GM18951 (cell line): ENCODE data around the gene MARS1.

Experiments used
- POLR2A ChIP-seq: IDR thresholded peaks from 4 replicates; pipeline ENCODE4 v1.6.1; 2011; ENCODE audit warnings: mild to moderate bottlenecking; ENCODE audit not compliant: insufficient read length, insufficient read depth; ENCODE audit errors: extremely low read depth
- in situ Hi-C: fragments of 300-500 bp; cut with MboI; formaldehyde crosslinking; loops from one replicate; pipeline ENCODE4 v1.12.0; 2022; ENCODE audit warnings: low sequenced_read_pairs, mixed read lengths, inconsistent platforms; ENCODE audit not compliant: unreplicated experiment

MARS1 gene

GRCh38 chr12:57524814-57525614 lies 37.1 kb downstream of the MARS1 start:
- in situ Hi-C loops: no loop called here
- TF ChIP-seq POLR2A: no peak

GRCh38 chr12:57525615-57526383 lies 37.9 kb downstream of the MARS1 start:
- TF ChIP-seq POLR2A: no peak
- in situ Hi-C loops: no loop called here

GRCh38 chr12:57526477-57527126 lies 38.7 kb downstream of the MARS1 start:
- in situ Hi-C loops: no loop called here
- TF ChIP-seq POLR2A: no peak

DNA sequence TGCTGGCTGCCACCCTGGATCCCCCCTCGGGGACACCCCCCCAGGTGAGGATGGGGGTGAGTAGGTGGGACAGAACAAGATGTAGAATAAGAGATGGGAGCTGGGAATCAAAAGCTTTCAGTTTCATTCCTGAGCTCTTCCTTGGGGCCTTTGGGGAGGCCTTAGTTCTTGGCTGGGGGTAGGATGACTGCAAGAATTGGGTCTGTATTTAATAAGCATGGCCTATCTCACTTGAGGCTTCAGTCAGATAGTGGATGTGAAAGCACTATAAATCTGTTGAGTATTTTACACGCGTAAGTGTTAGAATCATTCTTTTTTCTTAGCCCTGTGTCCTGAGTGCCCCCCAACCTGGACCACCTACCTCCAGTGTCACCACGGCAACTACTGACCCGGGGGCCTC lies 39.3 kb downstream of the MARS1 start:
- TF ChIP-seq POLR2A: no peak
- in situ Hi-C loops: no loop called here

DNA sequence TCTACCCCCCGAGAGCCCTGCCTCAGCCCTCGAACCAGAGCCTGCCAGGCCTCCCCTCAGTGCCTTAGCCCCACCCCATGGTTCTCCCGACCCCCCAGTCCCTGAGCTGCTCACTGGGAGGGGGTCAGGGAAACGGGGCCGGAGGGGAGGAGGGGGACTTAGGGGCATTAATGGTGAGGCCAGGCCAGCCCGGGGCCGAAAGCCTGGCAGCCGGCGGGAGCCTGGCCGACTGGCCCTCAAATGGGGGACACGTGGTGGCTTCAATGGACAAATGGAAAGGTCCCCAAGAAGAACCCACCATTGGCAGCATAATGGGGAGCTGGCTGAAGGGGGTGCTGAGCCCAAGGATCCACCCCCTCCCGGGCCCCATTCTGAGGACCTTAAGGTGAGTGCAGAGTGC lies 40.3 kb downstream of the MARS1 start:
- in situ Hi-C loops: no loop called here
- TF ChIP-seq POLR2A: peak; percentile 7

DNA sequence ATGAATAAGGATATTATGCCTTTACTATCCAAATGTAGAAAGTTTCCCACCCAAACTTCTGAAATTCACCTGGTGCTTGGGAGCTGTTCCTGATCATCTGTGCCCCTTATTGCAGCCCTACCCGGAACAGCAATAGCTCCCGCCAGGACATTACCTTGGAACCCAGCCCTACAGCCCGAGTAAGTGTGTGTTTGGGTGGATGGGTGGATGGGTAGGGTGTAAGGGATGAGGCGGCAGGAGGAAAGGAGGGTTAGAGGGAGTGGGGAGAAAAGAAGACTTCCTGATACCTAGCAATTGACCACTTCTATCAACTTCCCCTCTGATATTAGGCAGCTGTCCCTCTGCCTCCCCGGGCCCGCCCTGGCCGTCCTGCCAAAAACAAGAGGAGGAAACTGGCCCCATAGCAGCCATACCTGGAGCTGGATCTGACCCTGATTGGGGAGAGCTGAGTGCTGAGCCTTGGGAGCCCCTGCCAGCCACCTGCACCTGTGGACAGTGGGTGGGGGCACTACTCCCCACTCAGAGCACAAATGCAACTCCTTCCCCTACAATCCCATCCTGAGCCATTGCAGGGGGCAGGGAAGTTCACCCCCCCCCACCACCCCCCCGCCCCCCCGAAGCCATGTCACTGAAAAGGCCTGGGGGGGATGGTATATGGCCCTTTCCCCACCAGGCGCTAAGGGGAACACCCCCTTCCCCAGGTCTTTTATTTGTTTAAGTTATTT lies 41.1 kb downstream of the MARS1 start:
- TF ChIP-seq POLR2A: no peak
- in situ Hi-C loops: no loop called here

- in situ Hi-C loops: no loop called here
- no peak for TF ChIP-seq POLR2A
Observed at GRCh38 chr12:57529831-57530230, 42.0 kb downstream of the MARS1 start.

- no peak for TF ChIP-seq POLR2A
- in situ Hi-C loops: no loop called here
Observed at GRCh38 chr12:57530396-57531142, 42.7 kb downstream of the MARS1 start.

- in situ Hi-C loops: no loop called here
- no peak for TF ChIP-seq POLR2A
Observed at GRCh38 chr12:57531836-57532235, 44.0 kb downstream of the MARS1 start.

DNA sequence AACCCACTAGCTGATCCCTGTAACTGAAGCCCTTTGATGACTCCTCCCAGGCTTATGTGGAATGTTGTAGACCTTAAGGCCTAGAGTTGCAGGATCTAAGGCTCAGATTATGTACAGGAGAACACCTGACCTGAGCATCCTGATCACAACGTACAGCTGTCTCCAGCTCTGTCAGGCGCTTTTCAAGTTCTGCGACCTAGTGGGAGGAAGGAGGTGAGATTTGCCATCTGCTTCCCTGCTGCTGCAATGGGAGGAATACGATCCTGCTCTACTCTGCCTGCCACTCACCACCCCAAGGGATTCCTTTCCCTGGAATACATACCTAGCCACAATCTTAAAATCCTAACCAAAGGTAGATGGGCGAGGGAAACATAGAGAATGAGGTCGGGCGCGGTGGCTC lies 45.2 kb downstream of the MARS1 start:
- in situ Hi-C loops: no loop called here
- no peak for TF ChIP-seq POLR2A

- no peak for TF ChIP-seq POLR2A
- in situ Hi-C loops: no loop called here
Observed at GRCh38 chr12:57534250-57534649, 46.4 kb downstream of the MARS1 start.

GRCh38 chr12:57534991-57535543 lies 47.2 kb downstream of the MARS1 start:
- TF ChIP-seq POLR2A: no peak
- in situ Hi-C loops: no loop called here
